Left ventricle myocardium inferior (tissue), 1 donor: Measurements from ENCODE around the gene SAYSD1. TPM values are rescaled to one million over a fixed set of nuclear protein-coding genes. Genes with fewer than 3 reads are reported as not detected.

Source experiments
- DNase-seq: peaks from one replicate; pipeline ENCODE4 v3.0.0-alpha.2; 2020
- H3K27ac ChIP-seq: fragments of 200-600 bp; replicated peaks from 2 replicates; pipeline ENCODE4 v1.8.0; 2021
- H3K27me3 ChIP-seq: fragments of 200-600 bp; 2 replicates; pipeline ENCODE4 v1.8.0; 2021; ENCODE audit warnings: low read depth
- H3K36me3 ChIP-seq: fragments of 200-600 bp; 2 replicates; pipeline ENCODE4 v1.8.0; 2021
- H3K4me1 ChIP-seq: fragments of 200-600 bp; 2 replicates; pipeline ENCODE4 v1.8.0; 2021
- H3K4me3 ChIP-seq: fragments of 200-600 bp; 2 replicates; pipeline ENCODE4 v1.8.0; 2021; ENCODE audit warnings: mild to moderate bottlenecking, moderate library complexity
- H3K9me3 ChIP-seq: fragments of 200-600 bp; replicated peaks from 2 replicates; pipeline ENCODE4 v1.8.0; 2021
- intact Hi-C: fragments of 100-400 bp; cut with micrococcal nuclease; formaldehyde crosslinking; loops from one replicate; pipeline ENCODE4 v1.11.0; 2022
- total RNA-seq: library from RNA; stranded (reverse); fragmentation: NEBNext Ultra II Directional; extraction: Animal tissue kit (Norgen Biotek cat#: 25700); gene quantifications from one replicate; pipeline ENCODE4 v1.2.1, GENCODE V29; 2021
- TF ChIP-seq, protein P1 (sequence below): fragments of 200-600 bp; IDR thresholded peaks from 2 replicates; pipeline ENCODE4 v1.8.0; 2021; ENCODE audit warnings: antibody characterized with exemption, mild to moderate bottlenecking, borderline replicate concordance
- donor health status: DM: no; HTN: yes; CAD: no; lungs with severe emphysema.

SAYSD1 gene
- total RNA-seq, 1 donor from 2014 or later: 10.0 TPM

DNA sequence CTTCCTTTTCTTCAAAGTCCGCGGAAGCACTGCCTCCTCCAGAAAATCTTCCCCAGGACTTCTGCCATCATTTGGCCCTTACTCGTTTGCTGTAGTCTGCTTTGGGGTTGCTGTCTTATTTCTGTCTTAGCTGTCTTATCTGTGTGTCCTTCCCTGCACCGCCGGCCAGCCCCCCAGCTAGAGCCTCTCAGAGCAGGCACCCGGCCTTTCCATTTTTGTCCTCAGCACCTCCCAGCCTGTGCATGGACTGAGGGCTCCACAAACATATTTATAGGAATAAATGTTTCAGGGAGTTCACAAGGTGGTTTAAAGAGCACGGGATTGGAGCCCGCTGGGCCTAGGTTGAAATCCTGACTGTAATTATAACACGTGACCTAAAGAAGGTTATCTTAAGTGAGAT lies 58.3 kb downstream of the SAYSD1 start:
- Histone ChIP-seq H3K9me3 (no peaks in the 10 kb centered on the region), H3K4me3 (no peak overlapping the region), H3K27me3 (peaks cover 30% of the 10 kb centered on the region), H3K4me1 (peaks cover 58% of the 10 kb centered on the region), H3K27ac (peak overlapping the region; percentile 3), H3K36me3 (peaks cover 4% of the 10 kb centered on the region)
- TF ChIP-seq, protein P1, sequence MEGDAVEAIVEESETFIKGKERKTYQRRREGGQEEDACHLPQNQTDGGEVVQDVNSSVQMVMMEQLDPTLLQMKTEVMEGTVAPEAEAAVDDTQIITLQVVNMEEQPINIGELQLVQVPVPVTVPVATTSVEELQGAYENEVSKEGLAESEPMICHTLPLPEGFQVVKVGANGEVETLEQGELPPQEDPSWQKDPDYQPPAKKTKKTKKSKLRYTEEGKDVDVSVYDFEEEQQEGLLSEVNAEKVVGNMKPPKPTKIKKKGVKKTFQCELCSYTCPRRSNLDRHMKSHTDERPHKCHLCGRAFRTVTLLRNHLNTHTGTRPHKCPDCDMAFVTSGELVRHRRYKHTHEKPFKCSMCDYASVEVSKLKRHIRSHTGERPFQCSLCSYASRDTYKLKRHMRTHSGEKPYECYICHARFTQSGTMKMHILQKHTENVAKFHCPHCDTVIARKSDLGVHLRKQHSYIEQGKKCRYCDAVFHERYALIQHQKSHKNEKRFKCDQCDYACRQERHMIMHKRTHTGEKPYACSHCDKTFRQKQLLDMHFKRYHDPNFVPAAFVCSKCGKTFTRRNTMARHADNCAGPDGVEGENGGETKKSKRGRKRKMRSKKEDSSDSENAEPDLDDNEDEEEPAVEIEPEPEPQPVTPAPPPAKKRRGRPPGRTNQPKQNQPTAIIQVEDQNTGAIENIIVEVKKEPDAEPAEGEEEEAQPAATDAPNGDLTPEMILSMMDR: no peak
- no peak for DNase-seq
- intact Hi-C loops: no loop called here

DNA sequence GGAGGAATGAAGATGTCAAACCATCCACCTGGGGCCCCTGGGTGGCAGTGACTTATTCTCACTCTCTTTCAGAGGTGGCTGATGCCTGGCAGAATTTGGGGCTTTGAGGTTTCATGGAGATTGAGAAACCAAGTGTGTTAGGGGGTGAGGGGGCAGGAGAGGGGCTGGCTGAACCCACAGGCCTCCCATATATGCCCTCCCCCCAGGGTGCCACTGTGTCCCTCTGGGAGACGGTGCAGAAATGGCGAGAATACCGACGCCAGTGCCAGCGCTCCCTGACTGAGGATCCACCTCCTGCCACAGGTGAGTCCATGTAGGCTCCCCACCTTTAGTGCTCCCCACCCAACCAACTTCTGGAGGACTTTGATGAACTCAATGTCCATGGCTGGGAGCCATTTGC lies 58.8 kb downstream of the SAYSD1 start:
- H3K4me1 ChIP-seq: peaks cover 57% of the 10 kb centered on the region
- no peaks in the 10 kb centered on the region for H3K9me3 ChIP-seq
- TF ChIP-seq, protein P1: no peak
- peaks cover 4% of the 10 kb centered on the region for H3K36me3 ChIP-seq
- H3K27ac ChIP-seq: no peak overlapping the region
- no peak for DNase-seq
- H3K4me3 ChIP-seq: no peak overlapping the region
- peaks cover 26% of the 10 kb centered on the region for H3K27me3 ChIP-seq
- intact Hi-C loops: no loop called here

DNA sequence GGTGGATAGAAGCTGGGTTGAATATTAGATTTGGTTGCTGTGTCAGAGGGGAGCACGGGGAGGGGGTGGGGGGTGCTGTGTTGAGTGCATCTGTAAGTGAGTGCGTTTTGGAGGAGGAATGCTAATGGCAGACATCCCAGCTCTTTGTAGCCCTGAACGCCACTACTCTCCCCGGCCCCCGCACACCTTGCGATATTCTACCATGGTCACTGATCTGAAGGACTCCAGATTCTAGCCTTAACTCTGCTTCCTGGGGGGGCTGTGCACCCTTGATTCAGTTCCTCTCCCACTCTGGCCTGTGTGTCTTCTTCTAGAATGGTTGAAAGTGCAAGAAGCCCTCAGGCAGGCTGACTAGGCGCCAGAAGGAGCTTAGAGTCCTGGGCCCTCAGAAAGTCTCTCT lies 59.3 kb downstream of the SAYSD1 start:
- Histone ChIP-seq H3K4me1 (peaks cover 57% of the 10 kb centered on the region), H3K27ac (no peak overlapping the region), H3K4me3 (no peak overlapping the region), H3K27me3 (peaks cover 23% of the 10 kb centered on the region), H3K9me3 (no peaks in the 10 kb centered on the region), H3K36me3 (peaks cover 4% of the 10 kb centered on the region)
- no peak for DNase-seq
- intact Hi-C loops: no loop called here
- TF ChIP-seq, protein P1: no peak

DNA sequence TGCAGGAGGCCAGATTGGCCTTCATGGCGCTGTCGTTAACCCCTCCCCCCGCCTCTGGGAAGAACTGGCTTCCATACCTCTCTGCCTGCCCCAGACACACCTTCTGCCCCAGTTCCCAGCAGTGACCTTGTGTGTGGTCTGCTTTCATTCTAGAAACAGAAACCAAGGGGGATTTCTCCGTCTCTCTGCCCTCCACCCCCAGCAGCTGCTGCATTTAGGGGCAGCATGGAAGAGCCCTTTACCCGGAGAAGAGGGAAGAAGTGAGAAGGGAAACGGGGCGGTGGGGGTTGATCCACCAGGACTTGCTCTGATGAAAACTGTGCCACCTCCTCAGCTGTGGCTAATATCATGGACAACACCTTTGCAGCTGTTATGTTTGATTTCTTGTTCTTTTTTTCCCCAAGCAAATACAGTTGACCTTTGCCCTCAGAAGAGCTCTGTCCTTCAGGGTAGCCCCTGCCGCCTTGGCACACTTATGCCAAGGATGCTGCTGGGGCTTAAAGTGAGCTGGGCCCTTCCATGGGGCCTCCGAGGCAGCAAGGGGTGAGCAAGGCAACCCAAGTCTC lies 60.3 kb downstream of the SAYSD1 start:
- Histone ChIP-seq H3K9me3 (no peaks in the 10 kb centered on the region), H3K4me3 (no peak overlapping the region), H3K4me1 (peaks cover 56% of the 10 kb centered on the region), H3K27me3 (peaks cover 21% of the 10 kb centered on the region), H3K27ac (peak overlapping the region; percentile 52), H3K36me3 (peaks cover 4% of the 10 kb centered on the region)
- no peak for DNase-seq
- TF ChIP-seq, protein P1: no peak
- intact Hi-C loops: no loop called here

Other genes with a start within 250 kb of the SAYSD1 start
- 7.5 TPM for gene GLP1R, start 66.4 kb downstream of the SAYSD1 start, total RNA-seq
- 0.47 TPM for gene KCNK5, start 114.3 kb upstream of the SAYSD1 start, total RNA-seq
- gene KCNK17, start 199.2 kb upstream of the SAYSD1 start, total RNA-seq: 0.52 TPM
- not detected for gene KCNK16, start 207.5 kb upstream of the SAYSD1 start, total RNA-seq